Liver (tissue), 9 donors: ENCODE data around the gene PLOD3. TPM values are rescaled to one million over a fixed set of nuclear protein-coding genes. Genes with fewer than 3 reads are reported as not detected.

Source experiments
- DNase-seq: peaks from one replicate; pipeline ENCODE4 v3.0.0-alpha.2; 2017; ENCODE audit warnings: low spot score
- H3K27ac ChIP-seq, 2 donors: one replicate each; pipeline ENCODE4 v1.7.0; 2013; ENCODE audit warnings: inconsistent platforms in 2 of 2, low read length in 2 of 2, control low read depth in 1 of 2, low read depth in 1 of 2, mild to moderate bottlenecking in 1 of 2
- H3K27me3 ChIP-seq, 4 donors: one replicate each; pipeline versions ENCODE4 v1.6.1 to v1.7.0; 2013; ENCODE audit warnings: low read length in 3 of 4, inconsistent platforms in 1 of 4, mild to moderate bottlenecking in 1 of 4, moderate library complexity in 1 of 4; ENCODE audit not compliant: control insufficient read depth in 4 of 4, insufficient read depth in 4 of 4
- H3K36me3 ChIP-seq, 4 donors: one replicate each; pipeline versions ENCODE4 v1.6.1 to v1.7.0; 2013; ENCODE audit warnings: low read length in 3 of 4, mild to moderate bottlenecking in 3 of 4, low read depth in 1 of 4, moderate library complexity in 1 of 4; ENCODE audit not compliant: control insufficient read depth in 4 of 4, insufficient read depth in 3 of 4
- H3K4me1 ChIP-seq, 4 donors: one replicate each; pipeline versions ENCODE4 v1.6.1 to v1.7.0; 2013; ENCODE audit warnings: low read length in 3 of 4, mild to moderate bottlenecking in 3 of 4, moderate library complexity in 1 of 4; ENCODE audit not compliant: control insufficient read depth in 4 of 4, insufficient read depth in 4 of 4
- H3K4me3 ChIP-seq, 3 donors: one replicate each; pipeline versions ENCODE4 v1.6.1 to v1.7.0; 2013; ENCODE audit warnings: low read length in 3 of 3, control low read depth in 1 of 3, low read depth in 1 of 3, mild to moderate bottlenecking in 1 of 3
- H3K9ac ChIP-seq, 2 donors: one replicate each; pipeline ENCODE4 v1.7.0; 2013; ENCODE audit warnings: low read length in 2 of 2, mild to moderate bottlenecking in 2 of 2, moderate library complexity in 2 of 2, control low read depth in 1 of 2, low read depth in 1 of 2
- H3K9me3 ChIP-seq, 4 donors: one replicate each; pipeline versions ENCODE4 v1.6.1 to v1.7.0; 2013; ENCODE audit warnings: low read length in 3 of 4; ENCODE audit not compliant: control insufficient read depth in 4 of 4
- EGR1 ChIP-seq, 2 donors: IDR thresholded peaks; 2 replicates each; pipeline ENCODE4 v1.6.1; 2016 to 2018; ENCODE audit warnings: antibody characterized with exemption in 2 of 2, low read depth in 2 of 2
- REST ChIP-seq: IDR thresholded peaks from 2 replicates; pipeline ENCODE4 v1.6.1; 2016; ENCODE audit warnings: antibody characterized with exemption, mild to moderate bottlenecking
- RXRA ChIP-seq, 2 donors: IDR thresholded peaks; 2 replicates each; pipeline ENCODE4 v1.6.1; 2017 to 2018; ENCODE audit warnings: antibody characterized with exemption in 2 of 2, mild to moderate bottlenecking in 1 of 2
- SP1 ChIP-seq: IDR thresholded peaks from 2 replicates; pipeline ENCODE4 v1.6.1; 2018; ENCODE audit warnings: antibody characterized with exemption, mild to moderate bottlenecking
- WGBS: extraction: QIAGEN DNeasy Blood & Tissue Kit; methylation state at CpG from one replicate; pipeline ENCODE4 v1.1.7; 2013; 5-methylcytosine and 5-hydroxymethylcytosine counted together
- polyA plus RNA-seq, 2 donors: library from polyadenylated mRNA; stranded (reverse) in 1 of 2; unstranded in 1 of 2; fragments of 200-250 nt in 1 of 2; fragments of >200 nt in 1 of 2; fragmentation: Nextera tagmentation in 1 of 2; extraction: Ambion mirVana in 1 of 2; gene quantifications; one replicate each; pipeline versions ENCODE4 v1.2.1 to v1.2.3, GENCODE V29; 2013 to 2015
- total RNA-seq, 2 donors: library from RNA; depleted of rRNA; stranded (reverse); fragments of >200 nt; gene quantifications; one replicate each; pipeline ENCODE4 v1.2.3, GENCODE V29; 2014
- donor health status: healthy.
- donor health status: healthy.
- donor health status: healthy.
- donor health status: healthy.
- donor health status: healthy.

PLOD3 gene
- total and polyA plus RNA-seq, 4 donors = 19.4 to 42.9 (median 27.7) TPM

GRCh38 chr7:101165075-101165957 lies 52.1 kb downstream of the PLOD3 start, which contains the start of gene VGF:
VGF (minus strand) TSS chr7:101165569; CDS start chr7:101164843, 726 bp downstream.
- peak; percentile 84 for DNase-seq
- peaks cover 4 to 34% (median 14%) of the 10 kb centered on the region in 4 donors for H3K4me1 ChIP-seq
- H3K4me3 ChIP-seq = peak within 1 kb of the TSS in 1 of 3 donors; percentile 12
- H3K9me3 ChIP-seq = no peaks in the 10 kb centered on the region
- peaks cover 0 to 1% (median under 1%) of the 10 kb centered on the region in 4 donors for H3K36me3 ChIP-seq
- H3K9ac ChIP-seq = no peak within 1 kb of the TSS
- no peak within 1 kb of the TSS for H3K27ac ChIP-seq
- peak; percentile 30 for TF ChIP-seq SP1
- TF ChIP-seq EGR1 (IDR thresholded peaks at IDR 0.05; ENCODE audit: low read depth in 2 of 2) = no peak
- peak; percentile 100 for TF ChIP-seq REST
- WGBS = 3% methylated on average over 74 of the region's 74 CpGs
- H3K27me3 ChIP-seq = peaks cover 7 to 9% (median 7%) of the 10 kb centered on the region in 4 donors

DNA sequence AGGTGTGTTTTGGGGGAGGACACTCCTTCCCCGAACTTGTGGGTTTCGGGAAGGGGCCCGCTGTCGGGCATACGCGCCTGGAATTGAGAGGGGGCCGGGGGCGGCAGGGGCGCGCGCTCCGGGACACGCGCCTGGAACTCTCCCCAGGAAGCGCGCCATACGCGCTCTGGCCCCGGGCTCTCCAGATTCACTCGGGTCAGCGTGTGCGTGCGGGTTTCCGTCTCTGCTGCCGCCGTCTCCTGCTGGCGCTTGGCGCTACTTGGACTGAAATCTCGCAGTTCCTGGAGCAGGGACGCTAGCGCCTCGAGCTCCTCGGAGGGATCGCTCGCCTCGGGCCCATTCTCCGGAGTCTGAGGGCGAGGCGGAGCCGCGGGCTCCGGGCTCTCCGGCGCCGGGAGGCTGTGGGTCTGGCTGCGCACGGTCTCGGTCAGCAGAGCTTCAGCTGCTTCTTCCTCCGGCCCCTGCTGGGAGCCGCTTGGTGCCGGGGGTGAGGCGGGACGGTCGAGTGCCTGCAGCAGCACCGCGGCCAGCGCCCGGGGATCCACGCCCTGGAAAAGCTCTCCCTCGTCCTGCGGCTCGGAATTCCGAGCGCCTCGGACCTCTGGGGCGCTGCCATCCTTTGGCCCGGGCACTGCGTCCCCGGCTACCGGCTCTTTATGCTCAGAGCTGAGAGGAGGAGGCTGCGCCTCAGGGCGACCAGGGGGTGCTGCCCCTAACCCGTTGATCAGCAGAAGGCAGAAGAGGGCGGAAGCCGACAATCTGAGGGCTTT lies 53.1 kb downstream of the PLOD3 start:
- H3K9me3 ChIP-seq = no peaks in the 10 kb centered on the region
- H3K4me1 ChIP-seq = peaks cover 0 to 27% (median 11%) of the 10 kb centered on the region in 4 donors
- 5% methylated on average over 75 of the region's 75 CpGs for WGBS
- H3K9ac ChIP-seq = no peak overlapping the region
- DNase-seq = no peak
- peaks cover 0 to 7% (median 2%) of the 10 kb centered on the region in 4 donors for H3K36me3 ChIP-seq
- no peak overlapping the region for H3K27ac ChIP-seq
- peaks cover 7 to 8% (median 7%) of the 10 kb centered on the region in 4 donors for H3K27me3 ChIP-seq
- H3K4me3 ChIP-seq = peak overlapping the region in 1 of 3 donors; percentile 12
- no peak for TF ChIP-seq RXRA (IDR thresholded peaks at IDR 0.05)
- peak; percentile 93 for TF ChIP-seq REST
